SKM-1 (cell line): ENCODE measurements around the gene TAT.
"Not testable (repeated sequence)": the region's sequence is repeated elsewhere in the genome, so short reads cannot be mapped to it uniquely, and the experiment has no call there.

ENCODE experiments used
- DNase-seq: peaks from one replicate; lab custom pipeline; 2025; ENCODE audit not compliant: unreplicated experiment; lab: John Stamatoyannopoulos, UW

TAT gene

DNA sequence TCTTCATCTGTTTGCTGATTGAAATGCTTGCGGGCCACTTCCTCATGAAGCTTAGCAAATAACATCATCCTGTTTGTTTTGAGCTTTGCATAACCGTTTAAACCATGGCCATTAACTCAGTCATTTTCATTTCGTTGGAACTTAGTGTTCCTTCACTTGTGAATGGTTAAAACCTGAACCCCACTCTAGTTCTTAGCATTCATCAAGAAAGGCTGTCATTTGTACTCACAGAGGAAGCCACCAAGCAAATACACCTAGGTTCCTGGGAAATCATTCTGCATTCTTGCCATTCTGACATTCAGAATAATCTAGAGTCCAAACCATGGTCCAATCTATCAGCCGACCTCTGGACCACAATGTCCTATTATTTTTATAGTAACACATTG is 8.4 kb upstream of the TAT start:
- no peak for DNase-seq

DNA sequence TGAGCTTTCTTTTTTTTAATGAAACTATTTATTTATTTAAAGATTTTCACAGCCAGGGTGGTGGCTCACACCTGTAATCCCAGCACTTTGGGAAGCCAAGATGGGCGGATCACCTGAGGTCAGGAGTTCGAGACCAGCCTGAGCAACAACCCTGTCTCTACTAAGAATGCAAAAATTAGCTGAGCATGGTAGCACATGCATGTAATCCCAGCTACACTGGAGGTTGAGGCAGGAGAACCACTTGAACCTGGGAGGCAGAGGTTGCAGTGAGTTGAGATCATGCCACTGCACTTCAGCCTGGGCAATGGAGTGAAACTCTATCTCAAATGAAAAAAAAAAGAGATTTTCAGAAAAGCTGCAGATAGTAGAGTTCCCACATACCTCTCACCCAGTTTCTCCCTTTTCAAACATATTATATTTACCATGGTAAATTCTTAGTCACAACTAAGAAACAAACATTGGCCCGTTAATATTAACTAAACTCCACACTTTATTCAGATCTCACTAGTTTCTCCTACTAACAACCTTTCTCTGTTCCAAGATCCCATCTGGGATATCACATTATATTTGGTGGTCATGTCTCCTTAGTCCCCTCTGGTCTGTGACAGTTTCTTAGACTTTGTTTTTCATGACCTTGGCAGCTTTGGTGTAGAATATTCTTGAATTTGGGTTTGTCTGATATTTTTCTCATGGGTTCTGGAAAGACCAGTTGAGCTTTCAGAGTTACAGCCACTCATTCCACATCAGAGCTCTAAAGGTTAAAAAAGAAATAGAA is 7.8 kb upstream of the TAT start:
- no peak for DNase-seq

DNA sequence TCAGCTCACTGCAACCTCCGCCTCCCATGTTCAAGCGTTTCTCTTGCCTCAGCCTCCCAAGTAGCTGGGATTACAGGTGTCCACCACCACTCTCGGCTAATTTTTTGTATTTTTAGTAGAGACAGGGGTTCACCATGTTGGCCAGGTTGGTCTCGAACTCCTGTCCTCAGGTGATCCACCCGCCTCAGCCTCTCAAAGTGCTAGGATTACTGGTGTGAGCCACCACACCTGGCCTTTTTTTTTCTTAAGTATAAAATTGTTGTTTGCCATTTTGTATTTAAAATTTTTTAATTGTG is 5.6 kb upstream of the TAT start:
- DNase-seq: not testable (repeated sequence)

- no peak for DNase-seq
These were observed 2.2 kb downstream of the TAT start for GRCh38 chr16:71574702-71575101.

DNA sequence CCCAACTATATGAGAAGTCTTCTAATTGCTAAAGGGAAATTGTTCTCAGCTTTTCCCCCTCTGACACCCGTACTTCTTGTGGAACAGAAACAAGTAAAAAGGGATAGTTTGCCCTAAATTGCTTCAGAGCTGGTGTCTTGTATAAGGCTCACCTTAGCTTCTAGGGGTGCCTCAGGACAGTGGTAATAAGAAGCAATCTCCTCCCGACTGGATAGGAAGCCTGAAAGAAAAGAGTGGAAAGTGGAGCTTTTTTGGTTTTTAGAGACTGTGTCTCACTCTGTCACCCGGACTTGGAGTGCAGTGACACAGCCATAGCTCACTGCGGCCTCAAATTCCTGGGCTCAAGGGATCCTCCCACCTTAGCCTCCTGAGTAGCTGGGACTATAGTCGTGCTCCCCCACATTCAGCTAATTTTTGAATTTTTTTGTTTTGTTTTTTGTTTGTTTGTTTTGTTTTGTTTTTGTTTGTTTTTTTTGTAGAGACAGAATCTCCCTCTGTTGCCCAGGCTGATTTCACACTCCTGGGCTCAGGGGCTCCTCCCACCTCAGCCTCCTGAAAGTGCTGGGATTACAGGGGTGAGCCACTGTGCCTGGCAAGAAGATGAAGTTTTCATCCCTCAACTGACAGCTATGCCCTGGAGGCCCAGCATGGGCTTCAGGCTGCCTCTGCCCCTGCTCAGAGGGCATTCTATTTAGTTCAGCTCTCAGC is 3.4 kb downstream of the TAT start:
- no peak for DNase-seq

GRCh38 chr16:71572497-71573116 is 4.3 kb downstream of the TAT start:
- DNase-seq: no peak

DNA sequence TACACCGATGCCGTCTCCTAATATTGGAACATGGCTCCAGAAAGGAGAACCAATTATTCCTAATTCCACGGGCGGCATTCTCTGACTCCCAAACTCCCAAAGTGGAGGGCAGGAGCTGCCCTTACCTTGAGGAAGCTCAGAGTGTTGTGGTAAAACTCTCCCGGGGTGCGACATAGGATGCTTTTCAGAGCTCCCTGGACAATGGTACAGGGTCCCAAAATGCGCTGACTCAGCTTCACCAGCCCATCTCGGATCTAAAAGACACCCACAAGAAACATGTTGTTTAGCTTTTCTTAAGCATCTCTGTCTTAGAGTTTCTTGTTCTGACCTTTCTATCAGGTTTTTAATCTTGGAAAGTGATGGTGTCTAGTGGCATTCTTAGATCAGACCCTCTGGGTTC is 6.7 kb downstream of the TAT start:
- no peak for DNase-seq

DNA sequence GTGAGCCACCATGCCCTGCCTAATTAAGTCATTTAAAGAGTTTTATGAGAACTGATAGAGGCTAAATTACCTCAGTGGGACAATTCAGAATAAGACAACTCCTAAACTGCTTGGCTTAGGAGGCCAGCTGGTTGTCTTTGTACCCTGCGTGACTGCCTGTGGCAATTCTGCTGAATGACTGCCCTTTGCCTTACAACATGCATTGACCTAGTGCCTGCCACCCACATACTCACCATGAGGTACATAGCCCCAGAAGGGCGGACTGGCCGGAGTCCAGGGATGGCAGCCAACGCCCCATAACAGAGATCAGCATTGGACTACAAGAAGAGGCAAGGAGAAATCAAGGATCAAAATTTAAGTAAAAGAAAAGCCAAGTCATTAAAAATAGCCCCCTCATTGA is 7.3 kb downstream of the TAT start:
- DNase-seq: no peak

GRCh38 chr16:71568551-71568950 is 8.3 kb downstream of the TAT start:
- no peak for DNase-seq

- no peak for DNase-seq
These were observed 9.0 kb downstream of the TAT start for GRCh38 chr16:71567931-71568330.

DNA sequence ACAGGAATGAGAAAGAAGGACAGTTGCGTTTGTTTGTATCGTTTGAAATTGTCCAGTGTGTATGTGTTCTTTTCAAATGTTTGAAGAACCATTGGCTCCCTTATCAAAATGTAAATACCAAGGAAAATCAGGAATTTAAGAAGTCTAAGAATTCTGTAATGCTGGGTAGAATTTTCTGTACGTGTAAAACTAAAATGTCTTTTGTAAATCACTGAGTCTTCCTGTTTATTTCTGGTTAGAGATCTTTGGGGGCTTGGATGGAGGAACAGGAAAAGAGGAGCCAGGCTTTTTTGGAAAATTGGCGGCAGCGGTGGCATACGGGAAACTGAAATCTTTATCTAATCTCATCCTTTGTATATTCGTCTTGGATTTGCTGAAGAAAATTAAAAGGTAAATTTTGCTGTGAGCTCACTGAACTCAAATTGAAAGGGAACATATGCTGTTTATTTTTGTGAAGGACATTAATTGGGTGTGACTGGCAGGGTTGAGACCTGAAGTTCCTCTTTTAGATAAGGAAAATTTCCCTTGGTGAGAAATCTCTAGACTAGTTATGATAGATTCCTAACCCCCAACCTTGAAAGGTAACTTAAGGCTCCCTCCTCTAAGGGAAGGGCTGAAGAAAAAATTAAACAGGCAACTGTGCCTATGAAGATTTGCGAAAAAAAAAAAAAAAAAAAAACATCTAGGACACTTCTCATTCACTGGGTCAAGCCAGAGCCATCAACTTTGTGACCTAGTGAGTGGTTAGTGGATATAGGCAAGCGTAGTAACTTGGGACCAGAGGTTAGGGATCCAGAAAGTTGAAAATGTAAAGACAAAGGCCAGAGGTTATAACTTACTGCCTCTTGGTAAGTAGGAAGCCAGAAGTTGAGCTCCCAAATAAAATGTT is 10.8 kb downstream of the TAT start:
- no peak for DNase-seq

GRCh38 chr16:71564335-71564967 is 12.4 kb downstream of the TAT start:
- peak; percentile 65 for DNase-seq

GRCh38 chr16:71562552-71562951 is 14.3 kb downstream of the TAT start:
- DNase-seq: no peak

DNA sequence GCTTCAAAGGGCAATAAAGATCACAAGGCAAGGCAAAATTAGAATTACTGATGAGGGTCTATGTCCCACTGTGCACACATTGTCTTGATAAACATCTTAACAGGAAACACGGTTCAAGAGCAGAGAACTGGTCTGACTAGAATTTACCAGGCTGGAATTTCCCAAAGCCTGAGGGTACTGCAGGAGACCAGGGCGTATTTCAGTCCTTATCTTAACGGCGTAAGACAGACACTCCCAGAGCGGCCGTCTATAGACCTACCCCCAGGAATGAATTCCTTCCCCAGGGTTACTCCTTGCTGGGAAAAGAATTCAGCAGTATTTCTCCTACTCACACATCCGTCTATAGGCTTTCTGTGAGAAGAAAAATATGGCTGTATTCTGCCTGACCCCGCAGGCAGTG is 15.0 kb downstream of the TAT start:
- not testable (repeated sequence) for DNase-seq

DNA sequence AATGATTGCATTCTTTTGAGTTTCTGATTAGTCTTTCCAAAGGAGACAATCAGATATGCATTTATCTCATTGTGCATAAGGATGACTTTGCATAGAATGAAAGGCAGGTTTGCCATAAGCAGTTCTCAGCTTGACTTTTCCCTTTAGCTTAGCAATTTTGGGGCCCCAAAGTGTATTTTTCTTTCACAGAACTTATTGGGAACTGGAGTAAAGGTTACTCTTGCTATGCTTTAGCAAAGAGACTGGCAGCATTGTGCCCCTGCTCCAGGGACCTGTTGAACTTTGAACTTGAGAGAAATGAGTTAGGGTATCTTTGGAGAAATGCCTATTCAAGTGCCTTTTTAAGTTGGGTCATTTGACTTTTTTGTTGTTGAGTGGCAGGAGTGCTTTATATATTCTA is 17.0 kb downstream of the TAT start:
- no peak for DNase-seq

DNA sequence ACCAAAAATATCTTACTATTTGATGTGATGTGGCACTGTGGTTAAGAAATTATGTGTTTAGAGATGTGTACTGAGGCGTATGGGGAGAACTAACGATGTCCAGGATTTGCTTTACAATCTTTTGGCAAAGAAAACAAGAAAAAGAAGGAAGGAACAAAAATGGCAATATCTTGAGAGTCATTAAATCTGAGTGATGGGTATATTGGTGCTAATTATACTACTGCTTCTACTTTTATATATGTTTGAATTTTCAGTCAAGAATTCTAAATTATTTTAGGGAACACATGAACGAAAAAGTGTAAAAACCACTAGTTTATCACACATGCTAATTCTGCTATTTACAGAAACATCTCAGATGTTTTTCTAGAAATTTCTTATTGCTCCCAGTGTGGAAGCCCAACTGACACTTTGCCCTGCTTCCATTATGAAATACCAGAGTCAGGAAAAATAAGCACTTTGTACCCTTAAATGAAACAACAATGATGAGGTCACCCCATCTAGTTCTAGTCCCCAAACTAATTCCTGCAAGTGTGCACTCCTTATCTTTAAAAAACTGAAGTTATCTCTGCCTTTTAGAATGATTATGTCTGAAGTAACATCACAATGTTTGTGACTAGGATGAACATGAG is 18.8 kb downstream of the TAT start:
- DNase-seq: no peak

GRCh38 chr16:71557299-71557698 is 19.6 kb downstream of the TAT start:
- no peak for DNase-seq

DNA sequence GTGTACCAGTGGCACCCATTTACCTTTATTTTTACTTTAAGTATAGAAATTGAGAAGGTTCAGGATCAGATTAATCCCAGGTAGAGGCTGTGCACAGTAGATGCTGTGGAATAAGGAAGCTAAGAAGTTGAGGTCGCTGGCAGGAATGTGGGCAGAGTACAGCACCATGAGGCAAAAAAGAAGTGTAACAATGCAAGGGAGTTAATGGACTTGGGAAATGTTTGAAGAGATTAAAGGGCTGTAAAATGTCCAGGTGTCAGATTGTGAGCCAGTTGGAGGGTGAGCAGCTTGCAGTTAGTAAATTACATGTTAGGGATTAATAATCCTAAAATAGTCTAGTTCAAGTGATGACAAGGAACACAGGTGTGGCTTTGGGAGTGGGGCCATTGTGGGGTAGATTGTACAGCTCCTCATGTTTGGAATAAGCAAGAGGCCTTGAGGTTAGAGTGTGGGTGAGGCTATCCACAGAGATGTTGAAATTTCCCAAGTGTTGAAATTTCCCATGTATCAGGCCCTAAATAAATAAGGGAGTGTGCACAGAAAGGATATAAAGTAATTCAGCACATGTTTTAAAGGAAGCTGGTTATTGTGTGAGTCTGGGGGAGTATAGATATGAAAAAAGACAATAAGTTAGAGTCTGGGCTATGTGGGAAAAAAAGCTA is 21.5 kb downstream of the TAT start:
- peak; percentile 15 for DNase-seq

DNA sequence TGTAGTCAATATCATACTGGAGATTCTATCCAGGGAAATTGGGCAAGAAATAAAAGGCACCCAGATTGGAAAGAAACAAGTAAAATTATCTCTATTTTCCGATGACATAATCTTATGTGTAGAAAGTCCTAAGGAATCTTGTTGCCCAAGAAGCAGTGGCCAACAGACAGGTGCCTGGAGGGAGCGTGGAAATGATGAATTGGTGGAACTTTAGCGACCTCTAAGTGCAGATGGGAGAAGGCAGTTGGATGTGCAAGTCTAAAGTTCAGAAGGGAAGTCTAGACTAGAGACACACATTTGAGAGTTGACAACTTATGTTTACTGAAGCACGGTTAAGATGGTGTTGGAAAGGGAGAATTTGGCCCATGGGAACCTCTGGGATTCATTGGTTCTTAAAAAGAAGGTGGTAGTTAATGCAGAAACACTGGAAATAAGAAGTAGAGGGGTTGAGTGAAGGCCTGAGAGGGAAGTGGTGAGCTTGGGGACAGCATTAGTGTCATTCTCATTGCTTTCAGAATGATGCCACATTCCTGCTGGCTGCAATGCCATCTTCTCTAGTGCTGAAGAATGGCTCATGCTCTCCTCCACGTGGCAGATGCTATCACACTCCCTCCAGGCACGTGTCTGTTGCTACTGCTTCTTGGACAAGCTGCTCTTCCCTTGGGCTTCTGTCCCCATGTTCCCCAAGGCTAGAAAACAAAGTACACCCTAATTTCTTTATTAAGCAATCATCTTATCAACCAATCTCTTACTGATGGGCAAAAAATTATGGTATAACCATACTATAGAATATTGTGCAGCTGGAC is 24.0 kb downstream of the TAT start:
- no peak for DNase-seq
